ENCODE measurements around the gene SEL1L3.

- TF ChIP-seq CTCF (IDR thresholded peaks at IDR 0.05), result peak in 5 of 7 experiments; percentile 33 to 52 (median 46)
- no peak for TF ChIP-seq POLR2AphosphoS5 (IDR thresholded peaks at IDR 0.05)
- no peak for TF ChIP-seq POLR2A (IDR thresholded peaks at IDR 0.05)
- no peak for TF ChIP-seq EP300 (IDR thresholded peaks at IDR 0.05)
Observed at GRCh38 chr4:25767877-25768725, 94.7 kb downstream of the SEL1L3 start.

All from stomach (tissue), 4 donors.